ENCODE data around the gene CEBPG.

Gene CEBPG

DNA sequence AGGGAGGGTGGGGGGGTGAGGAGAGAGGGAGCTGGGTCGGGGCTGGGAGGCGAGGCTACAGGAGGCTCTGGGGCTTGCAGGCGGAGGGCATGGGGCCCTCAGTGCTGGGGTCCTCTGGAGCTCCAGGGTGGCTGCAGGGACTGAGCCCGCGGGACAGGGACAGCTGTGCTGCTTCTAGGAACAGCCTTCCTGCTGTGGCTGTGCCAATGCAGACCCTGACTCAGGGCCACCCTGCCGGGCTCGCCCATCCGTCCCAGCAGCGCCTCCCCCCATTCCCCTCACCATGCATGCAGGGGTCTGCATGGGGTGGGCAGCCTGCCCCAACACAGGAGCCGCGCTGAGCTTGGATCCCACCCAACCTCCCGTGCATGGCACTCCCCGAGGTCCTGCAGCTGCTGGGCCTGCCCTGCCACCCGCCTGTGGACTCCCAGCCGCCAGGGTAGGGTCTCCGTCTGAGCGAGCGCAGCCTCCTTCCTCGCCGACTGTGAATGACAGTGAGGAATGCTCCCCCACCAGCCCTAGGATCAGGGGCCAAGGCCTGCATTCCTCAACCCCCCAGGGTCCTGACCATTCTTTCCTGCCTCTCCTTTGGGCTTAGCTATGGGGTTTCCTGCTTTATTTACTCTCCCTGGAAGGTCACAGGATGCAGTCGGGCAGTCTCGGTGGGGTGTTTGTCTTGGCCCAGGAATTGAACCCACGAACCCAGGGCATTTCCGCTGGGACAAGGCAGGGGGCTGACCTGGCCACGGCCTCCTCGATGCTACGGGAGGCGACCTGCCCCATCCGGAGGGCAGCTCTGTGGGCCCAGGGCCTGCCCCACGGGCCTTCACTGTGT lies 23.4 kb downstream of the CEBPG start:
- DNase-seq = no peak

DNA sequence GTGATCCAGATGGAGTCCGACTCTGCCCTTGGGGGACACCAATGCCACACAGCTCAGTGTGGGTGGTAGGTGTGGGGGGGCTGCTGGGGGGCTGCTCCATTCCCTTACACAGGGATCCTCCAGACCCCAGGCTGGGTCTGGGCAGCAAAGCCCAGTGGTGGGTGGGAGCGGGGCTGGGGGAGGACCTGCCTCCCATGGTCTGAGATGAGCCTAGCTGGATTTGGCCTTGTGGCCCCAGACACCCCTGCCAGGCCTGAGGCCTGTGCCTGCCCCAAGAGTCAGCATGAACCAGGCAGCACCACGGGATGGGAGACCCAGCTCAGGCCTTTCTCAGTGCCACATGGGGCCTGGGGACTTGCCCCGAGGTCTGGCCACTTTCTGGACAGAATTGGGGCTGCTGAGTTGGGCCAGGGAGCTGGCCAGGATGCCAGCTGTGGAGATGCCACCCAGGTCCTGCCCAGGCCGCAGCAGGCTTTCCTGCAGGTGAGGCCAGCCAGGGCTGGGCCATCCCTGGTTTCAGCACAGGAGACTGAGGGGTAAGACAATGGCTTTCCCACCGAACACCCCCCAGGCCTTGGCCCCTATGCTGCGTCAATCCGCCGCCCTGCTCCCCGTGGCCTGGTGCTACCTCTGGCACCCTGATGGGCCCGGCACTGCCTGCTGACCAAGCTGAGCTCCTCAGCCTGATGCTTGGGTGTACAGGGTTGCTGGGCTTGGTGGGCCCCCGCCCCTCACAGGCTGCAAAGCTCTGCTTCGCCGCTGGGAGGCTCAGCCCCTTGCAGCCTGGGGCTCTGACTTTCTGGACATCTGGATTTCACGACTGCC lies 24.2 kb downstream of the CEBPG start:
- peak; percentile 8 for DNase-seq

DNA sequence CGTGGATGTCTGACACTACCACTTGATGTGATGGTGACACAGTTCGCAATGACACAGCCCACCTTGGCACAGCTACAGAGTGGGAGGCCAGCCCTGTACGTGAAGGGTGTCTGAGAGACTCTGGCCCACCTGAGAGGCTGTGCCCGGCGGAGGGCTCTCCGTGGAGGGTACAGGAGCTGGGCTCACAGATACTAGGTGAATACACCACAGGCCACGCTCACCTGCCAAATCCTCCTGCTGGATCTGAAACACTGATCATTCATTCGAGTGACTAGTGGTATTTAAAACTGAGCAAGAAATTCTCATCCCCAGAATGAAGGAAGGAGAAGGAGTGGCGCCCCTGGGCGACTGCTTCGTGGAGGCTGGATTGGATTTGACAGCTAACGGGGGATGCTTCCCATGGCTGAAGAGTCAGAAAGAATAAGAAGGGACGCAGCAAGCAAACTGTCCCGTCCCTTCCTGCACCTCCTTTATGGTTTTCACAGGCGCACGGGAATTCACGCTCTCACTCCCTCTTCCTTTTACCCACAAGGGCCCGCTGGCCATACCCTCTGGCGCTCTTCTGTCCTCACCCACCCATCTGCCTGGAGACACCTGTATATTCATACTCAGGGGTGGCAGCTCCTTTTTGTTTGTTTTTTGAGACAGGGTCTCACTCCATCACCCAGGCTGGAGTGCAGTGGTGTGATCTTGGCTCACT lies 25.0 kb downstream of the CEBPG start:
- no peak for DNase-seq

DNA sequence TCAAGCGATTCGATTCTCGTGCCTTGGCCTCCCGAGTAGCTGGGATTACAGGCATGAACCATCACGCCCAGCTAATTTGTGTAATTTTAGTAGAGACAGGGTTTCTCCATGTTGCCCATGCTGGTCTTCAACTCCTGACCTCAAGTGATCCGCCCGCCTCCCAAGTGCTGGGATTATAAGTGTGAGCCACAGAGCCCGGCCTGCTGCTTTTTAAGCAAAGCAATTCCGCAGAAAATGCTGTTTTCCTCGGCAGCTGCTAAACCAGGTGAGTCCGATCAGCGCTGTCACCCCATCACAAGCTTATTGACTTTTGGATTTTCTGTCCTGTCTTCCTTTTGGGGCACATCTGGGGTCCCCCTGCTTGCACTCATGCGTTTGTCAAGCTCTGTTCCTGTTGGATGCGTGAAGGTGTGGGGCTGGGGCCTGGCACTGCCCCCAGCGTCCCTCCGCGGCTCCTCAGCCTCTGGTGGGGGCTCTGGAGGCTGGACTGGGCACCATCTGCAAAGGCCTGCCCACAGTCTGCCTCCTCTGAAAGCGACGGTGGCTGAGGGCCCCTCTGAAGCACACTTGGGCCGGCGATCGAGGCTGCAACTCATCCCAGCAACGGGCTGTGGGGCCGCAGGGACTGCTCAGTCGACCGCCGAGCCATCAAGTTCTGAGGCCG lies 25.7 kb downstream of the CEBPG start:
- DNase-seq = peak; percentile 9

DNA sequence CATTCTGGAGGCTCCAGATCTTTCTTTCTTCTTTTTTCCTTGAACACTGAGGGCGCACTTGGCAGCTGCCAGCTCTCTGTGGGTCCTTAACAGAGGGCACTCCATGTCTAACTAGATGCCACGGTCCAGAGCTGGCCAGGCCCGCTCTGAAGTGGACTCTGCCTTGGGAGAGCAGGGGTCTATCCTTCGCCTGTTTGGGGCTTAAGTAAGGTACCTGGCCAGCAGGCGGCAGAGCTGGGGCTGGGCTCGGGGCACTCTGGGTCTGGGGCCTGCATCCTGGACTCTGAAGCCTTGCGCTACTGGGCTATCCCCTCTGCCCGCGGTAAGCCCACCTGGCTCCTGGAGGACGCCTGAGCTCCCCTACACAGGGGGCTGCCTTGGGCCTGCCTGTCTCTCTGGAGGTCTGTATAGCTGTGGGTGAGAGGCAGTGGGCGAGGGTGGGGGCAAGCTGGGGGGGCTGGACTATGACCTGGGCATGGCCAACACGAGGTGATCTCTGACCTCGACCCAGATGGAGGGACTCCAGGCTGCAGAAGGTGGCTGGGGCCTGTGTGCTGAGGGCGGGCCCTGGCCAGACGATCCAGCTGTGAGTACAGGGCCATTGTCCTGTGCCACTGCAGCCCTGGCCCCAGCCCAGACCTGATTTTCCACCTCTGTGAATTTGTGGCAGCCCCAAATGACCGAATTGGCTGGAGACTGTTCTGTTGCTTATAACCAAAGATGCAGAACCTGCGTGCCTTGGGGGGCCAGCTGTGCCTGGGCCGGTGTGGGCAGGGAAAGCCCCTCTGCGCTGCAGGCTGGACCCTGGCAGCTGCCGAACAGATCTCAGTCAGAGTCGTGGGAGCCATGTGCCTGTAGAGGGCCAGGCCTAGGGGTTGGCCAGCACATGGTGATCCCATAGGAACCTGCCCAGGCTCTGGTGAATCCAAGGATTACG lies 26.5 kb downstream of the CEBPG start:
- DNase-seq = peak; percentile 6

DNA sequence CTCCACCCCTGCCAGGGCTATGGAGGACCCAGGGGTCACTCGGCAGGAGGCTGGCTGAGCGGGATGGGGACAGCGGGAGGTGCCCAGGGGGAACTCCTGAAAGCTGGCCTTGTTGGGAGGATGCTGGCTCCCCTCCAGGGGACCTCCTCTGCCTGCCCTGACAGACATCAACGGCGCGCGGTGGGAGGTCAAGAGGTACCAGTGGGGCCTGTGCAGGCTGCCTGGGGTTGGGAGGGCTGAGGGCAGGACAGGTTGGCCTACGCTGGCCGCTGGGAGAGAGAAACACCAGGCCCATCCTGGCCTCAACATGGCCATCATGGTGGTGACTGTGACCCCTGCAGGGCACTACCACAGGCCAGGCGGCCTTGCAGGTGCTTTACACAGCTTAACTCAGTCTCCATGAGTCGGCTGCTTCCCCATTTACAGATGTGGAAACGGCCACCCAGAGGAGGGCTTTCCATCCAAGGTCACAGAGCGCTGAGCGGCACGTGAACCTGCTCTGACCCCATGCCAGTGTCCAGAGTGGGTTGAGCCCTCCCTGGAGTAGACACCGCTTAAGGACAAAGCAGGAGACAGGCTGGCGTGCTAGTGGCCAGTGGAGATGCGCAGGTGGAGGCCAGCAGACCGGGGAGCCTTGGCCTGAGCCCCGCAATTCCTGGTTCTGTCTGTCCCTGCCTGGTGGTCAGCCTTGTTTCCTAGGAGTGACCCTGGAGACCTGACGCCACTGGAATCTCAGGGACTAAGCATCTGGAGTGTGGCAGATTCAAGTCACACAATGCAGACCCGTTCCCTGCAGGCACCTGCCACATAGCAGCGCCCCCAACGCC lies 27.6 kb downstream of the CEBPG start:
- no peak for DNase-seq

DNA sequence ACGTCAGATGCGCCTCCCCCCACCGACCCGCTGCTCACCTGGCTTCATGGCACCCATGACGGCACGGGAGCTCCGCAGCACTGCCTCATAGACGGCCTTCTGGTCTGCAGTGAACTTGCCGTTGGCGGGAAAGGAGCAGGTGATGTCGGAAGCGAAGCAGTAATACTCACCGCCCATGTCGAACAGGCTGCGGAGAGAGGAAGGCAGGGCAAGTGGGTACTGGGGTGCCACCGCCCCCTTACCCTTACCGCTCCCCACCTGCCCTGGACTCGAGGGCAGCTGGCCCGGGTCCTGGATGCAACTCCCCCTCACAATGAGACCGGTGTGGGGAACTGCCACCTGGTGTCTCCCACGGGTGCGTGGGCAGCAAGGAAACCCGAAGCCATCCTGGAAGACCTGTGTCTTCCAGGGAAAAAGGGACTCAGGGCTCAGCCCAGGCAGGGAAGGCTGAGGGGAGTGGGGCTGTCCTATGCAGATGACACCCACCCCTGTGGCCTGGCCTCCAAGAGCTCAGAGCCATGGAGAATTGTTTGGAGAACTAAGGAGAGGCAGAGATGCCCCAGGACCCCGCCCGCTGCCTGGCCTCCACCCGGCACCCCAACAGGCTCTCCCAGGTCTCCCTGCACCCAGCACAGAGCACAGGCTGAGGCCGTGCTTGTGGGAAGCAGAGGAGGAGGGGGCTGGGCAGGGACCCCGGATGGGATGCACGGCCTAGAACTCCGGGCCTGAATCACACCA lies 28.3 kb downstream of the CEBPG start:
- DNase-seq = no peak

DNA sequence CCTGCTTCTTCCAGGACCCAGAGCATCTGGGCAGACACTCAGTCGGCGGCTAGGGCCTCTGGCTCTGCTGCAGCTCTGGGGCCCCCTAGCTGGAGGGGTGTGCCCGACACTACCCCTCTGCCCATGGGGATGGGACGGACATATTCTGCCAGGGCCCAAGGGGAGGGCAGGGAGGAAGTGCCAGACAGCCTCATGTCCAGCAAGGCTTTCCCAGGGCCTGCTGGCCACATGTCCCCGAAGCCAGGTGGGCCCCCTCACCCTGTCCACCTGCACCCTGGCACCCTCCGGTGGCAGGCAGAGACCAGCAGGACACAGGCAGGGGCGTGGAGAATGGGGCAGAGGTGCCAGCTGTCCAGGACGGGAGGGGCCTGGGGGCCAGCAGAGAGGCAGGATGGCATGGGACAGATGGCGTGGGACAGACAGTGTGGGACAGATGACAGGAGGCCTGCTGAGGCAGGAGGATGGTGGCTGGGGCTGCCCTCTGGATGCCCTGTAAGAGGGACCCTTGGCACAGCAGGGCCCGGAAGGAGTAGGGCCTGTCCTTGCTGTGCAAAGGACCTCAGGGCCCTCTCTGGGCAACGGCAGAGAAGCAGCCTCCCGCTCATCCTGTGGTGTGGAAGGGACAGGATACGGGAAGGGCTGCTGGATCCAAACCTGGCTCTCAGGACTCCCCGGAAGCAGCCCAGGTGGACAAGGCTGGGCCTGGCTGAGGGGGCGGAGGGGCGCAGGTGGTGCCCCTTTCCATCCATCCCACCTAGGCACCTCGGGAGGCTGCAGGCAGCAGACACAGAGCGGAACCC lies 29.1 kb downstream of the CEBPG start:
- DNase-seq = no peak

DNA sequence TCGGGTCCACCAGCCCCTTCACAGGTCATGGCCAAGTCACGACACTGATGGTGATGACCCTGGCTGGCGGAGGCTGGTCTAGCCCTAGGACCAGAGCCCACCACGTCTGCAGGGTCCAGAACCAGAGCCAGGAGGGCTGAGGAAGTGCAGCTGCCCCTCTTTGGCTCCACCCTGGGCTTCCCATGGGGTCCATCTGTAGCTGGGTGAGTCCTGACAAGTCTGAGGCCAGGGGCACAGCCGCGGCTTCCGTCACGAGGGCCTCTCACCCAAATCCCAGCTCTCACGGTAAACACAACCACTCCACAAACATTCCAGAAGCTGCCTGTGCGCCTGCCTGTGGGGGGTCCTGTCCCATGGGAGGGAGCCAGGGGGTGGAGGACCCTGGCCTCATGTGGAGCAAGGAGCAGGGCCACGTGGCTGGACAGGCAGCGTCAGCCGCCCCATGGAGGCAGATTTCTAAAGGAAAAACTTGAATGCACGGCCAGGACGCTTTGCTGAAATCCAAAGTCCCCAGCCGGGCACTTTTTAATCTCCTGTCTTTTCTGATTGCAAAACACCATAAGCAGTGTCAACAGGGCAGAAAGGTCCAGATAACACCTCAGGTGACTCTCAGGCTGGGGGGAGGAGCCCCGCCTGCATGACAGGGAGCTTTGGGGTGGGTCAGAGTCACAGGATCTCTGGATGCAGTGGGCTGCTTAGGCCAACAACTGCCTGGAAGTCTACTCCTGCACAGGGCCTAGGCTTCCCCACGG lies 29.9 kb downstream of the CEBPG start:
- no peak for DNase-seq

DNA sequence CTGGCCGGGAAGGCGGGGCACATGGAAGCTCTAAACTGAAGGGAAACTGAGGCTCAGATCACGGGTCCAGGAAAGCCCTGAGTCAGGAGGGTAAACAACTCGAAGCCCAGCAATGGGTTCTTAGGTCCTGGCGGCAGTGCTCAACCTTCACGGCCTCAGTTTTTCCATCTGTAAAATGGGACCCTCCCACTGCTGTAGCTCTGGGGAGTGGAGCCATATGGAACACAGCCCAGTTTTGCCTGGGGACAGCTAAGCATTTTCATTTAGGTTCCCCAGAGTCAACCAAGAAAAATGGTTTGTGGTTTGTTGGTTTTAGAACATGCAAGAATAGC lies 30.4 kb downstream of the CEBPG start:
- DNase-seq = no peak

DNA sequence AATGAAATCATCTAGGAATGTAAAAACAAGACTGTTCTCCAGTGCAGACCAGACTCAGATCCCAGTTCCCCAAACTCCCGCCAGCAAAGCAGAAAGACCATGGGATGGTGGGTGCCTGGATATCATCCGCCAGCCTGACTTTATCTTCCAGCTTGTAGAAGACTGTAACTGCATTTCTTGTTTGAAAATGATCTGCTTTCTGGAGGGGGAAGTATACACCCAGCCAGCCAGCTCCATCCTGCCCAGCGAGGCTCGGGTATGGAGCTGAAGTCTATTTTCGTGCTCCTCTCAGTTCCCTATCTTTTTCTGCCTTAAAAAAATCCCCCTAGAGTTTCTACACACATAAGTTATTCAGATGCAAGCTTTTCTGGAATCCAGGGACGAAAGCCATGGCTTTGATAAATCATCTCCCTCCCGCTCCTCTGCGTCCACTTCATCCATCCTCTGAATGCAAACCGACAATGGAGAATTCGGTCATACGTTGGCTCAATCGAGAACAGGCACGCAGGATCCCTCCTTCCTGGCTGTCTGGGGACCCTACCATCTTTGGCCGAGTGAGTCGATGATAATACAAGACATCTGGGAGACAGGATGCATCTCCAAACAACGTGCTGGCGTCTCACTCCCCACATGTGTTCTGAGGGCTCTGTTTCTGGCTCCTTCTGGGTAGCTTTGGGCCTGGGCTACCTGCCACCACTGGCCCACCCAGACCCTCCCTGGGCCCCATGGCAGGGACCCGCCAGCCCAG lies 31.2 kb downstream of the CEBPG start:
- no peak for DNase-seq

DNA sequence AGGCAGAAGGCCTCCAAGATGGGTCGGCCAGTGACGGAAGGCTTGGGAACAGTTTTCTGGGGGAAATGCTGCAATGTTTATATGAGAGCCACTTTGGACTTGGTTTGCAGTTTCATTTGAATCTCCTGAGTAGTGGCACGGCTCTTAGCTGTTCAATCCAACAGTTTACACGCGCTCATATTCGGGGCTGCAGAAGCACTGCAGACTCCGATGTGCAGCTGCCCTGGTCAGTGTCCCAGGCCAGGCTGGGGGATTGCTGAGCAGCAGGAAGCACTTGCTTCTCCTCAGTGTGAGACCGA lies 31.7 kb downstream of the CEBPG start:
- DNase-seq = no peak

DNA sequence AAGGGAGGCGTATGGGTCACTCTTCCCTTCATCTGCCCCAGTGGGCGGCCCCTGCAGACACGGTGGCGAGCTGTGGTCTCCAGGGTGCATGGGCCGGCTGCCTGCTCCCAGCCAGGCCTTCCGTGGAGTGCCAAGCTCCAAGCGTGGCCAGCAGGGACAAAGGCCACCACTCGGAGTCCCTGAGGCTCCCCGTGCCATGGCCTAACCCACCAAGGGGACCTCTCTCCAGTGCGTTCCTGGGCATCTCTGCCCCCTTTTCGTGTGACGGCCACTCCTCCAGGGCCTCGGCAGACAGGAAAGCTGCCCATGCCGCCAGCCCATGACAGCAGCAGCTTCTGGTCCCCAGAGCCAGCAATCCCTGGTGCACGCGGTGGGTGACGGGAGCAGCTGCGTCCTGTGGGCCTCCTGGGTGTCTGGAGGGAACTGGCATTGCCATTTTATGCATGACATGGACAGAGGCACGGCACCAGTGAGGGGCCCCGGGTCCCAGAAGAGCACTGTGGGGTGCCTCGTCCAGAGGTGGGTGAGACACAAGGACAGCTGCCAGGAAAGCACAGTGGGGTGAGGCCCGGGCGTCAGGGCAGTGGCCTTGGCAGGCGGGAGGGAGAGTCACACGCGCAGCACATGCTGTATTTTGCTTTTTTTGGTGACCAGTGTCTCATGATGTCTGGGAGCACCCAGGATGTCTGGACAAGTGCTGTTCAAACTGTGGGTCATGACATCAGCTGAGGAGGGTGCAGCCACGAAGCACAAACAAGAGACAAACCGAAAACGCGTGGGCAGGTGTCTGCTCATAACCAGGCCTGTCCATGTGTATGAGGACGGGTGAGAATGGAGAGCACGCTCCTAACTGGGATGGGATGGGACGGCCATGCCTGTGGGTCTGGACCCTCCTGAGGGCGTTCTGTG lies 32.3 kb downstream of the CEBPG start:
- no peak for DNase-seq

DNA sequence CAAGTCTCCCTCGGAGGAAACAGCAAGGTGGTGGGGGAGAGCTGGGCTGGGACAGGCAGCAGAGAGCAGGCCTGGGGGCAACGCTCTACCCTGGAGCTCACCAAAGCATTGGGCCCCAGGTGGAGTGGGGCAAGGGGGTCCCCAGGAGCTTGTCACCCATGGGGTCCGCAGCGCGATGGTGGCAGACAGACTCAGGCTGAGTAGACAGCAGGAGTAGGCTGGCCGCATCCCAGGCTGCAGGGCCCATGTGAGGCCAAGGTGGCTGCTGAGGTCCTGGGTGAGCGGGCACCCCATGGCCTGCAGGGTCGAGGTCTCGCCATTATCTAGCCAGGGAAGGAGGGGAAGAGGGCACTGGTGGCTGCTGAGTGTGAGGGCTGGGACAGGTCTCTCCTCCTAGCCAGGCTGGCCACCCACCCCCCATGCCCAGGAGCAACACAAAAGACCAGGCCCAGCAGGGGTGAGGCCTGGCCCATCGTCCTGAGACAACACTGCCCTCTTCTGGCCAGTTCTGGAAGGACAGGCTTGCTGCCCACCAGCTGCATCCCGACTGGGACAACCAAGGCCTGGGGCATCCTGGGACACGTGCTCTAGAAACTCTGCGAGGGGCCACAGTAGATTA lies 33.1 kb downstream of the CEBPG start:
- peak; percentile 78 for DNase-seq

DNA sequence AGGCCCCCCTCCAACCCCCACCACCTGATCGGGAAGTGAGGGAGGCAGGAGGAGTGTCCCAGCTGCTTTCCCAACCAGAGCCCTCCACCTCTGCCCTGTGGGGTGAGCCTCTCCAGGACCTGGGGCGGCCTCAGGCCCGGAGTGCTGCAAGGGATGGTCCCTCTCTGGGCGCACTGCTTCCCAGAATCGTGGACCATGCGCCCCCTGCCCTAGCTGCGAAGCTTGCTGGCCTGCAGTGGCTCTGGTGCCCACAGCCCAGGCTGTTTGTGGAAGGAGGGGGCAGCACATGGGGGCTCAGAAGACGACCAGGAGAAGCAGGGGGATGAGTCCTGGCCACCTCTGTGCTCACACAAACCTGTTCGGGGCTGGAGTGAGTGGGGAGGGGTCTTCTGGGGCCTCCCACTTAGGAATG lies 33.6 kb downstream of the CEBPG start:
- no peak for DNase-seq

DNA sequence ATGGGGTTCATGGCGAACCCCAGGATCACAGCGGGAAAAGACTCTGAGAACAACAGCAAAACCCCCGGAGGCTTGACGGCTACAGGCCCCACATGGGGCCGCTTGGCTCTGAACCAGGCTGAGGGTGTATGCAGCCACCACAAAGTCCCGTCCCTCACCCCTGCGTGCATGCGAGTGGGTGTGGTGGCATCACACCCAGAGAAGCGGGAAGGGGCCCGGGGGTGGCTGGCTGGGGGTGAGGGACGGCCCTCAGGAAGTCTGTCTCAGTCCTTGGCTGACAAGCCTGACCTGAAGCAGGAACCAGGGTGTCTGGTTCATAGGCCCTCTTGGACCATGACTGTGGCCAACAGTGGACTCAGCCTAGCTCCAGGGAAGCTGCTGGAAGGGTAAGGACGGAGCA lies 34.2 kb downstream of the CEBPG start:
- no peak for DNase-seq

DNA sequence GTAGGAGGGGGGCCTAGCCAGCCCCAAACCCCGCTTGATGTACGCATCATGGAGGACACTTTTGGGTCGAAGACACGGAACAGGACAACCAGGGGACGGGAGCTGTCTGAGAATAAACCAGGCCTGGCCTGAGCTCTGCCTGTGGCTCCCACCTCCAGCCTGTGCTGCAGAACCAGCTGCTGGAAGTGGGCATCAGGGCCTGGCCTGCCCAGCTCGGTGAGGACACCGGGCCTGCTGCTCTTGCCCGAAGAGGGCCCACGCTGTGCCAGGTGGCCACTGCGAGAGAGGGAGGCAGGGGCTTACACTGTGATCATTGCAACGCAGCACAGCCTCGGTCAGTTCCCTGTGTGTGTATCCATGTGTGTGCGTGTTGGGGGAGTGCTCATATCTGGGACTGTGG lies 34.6 kb downstream of the CEBPG start:
- DNase-seq = no peak
